HG03342 (cell line): ENCODE measurements around the gene RPL29.

Experiments used
- ATAC-seq: cut with Tn5 transposase; IDR thresholded peaks from one replicate; pipeline ENCODE4 v1.9.1; 2021; ENCODE audit warnings: mild to moderate bottlenecking, moderate library complexity; ENCODE audit not compliant: unreplicated experiment

Gene RPL29

DNA sequence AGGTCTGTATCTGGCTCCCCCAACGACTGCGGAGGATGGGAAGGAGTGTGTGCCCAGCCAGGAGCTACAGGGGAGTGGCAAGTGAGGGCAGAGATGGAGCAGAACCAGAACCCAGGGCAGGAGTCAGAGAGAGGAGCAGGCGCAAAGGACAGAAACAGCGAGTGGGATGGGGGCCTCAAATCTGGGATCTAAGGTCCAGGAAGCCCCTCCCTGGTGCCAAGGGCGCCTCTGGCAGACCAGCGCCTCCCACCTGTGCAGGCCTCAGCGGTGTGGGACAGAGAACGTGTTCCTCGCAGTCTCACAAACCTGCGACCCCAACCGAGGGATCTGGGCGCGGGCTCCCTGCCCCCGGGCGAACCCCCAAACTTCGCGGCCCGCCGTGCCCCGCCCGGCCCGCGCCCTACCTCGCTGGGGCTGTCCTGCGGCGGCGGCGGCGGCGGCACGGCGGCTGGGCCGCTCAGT lies 28.7 kb downstream of the RPL29 start:
- peak; percentile 51 for ATAC-seq

DNA sequence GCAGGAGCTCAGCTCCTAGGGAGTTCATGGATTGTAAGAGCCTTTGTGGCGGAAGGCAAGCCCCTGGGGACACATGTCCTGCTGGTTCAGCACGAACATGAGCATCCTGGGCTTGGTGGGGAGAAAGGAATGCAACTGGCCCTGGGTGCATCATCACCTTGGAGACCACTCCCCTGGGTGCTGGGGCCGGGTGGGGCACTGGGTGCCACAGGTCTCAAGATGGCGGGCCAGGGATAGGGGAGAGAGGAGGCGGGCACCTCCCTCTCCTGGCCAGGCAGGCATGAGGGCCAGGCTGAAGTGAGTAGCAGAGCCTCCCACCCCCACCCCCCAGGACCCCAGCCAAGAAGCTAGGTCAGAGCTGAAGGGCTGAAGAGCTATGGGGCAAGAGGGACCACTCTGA lies 29.2 kb downstream of the RPL29 start:
- no peak for ATAC-seq

DNA sequence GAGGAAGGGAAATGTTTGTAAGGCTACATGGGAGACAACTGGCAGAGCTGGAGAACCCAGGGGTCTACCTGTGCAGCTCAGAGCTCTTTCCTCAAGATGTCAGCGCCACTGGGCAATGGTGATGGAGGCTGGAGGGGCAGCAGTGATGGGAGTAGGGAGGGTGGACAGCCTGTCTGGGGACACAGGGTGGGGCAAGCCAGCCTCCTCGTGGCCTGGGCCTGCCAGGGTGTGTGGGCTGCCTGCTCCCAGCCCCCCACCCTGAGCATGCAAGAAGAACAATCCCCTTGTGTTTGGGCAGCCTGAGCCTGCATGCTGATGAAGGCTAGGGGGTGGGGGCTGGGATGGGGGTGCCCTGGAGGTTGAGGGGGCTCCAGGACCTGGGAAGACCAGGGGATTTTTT lies 29.7 kb downstream of the RPL29 start:
- no peak for ATAC-seq

DNA sequence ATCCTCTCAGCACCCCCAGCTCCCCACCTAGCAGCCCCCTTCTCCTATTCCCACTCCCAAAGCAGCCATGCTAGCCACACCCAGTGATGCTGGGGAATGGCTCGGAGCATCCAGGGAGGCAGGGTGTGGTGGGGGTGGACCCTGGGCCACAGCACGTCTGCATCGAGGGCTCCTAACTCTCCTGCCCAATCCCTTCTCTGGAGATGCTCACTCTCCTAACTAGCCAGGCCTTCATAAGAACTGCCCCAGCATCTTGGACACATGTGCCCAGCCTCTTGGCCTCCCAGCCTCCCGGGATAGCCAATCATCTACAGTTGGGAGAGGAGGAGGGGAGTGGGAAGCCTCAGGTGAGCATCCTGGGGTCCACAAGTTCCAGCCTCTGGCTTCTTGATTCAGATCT lies 31.2 kb downstream of the RPL29 start:
- no peak for ATAC-seq

DNA sequence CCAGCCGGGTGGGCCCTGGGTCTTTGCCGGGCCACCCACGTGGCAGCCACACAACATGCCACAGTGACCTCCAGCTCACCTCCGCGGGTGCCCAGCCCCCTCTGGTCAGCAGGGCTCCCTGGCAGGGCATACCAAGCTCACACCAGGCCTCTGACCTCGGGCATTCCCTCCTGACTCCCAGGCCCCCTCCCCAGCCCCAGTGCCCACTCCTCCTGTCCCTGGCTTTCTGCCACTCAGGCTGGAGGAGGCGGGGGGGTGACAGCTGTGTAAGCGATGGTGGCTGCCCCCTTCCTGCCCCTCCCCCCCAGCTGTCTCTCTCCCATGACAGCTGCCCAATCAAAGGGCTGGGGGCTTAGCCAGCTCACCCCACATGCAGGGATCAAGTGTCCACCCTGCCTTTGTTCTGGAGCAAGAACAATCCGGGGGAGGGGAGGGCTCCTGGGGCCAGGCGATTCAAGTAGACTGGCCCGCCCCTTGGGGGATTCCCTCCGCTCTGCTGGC lies 31.7 kb downstream of the RPL29 start:
- no peak for ATAC-seq

DNA sequence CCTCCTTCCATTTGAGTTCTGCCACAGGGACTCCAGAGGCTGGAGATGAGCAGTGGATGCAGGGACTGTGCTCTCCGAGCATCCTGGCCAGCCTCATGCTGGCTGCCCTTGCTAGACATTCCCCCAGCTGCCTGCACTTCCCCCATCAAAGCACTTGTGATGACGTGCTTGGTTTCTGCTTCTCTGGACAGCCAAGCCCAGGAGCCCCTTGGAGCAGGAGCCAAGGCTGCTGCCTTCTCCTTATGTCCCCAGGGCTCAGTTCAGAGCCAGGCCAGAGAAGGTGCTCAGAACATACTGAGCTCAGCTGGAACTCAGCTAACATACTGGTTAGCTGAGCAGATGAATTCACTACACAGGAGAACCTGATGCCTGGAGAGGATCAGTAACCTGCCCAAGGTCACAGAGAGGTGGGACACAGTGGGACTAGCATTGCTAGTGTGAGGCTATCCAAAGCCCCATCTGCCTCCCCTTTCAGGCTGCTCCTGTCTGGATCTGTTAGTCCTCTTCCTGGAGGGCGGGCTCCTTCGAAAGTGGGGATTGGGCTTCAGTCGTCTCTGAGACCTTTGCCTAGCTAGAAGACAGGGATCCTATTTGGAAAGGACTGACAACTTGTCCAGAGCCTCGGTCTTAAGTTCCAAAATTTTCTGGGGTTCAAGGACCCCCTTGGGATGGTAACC lies 32.7 kb downstream of the RPL29 start:
- no peak for ATAC-seq

DNA sequence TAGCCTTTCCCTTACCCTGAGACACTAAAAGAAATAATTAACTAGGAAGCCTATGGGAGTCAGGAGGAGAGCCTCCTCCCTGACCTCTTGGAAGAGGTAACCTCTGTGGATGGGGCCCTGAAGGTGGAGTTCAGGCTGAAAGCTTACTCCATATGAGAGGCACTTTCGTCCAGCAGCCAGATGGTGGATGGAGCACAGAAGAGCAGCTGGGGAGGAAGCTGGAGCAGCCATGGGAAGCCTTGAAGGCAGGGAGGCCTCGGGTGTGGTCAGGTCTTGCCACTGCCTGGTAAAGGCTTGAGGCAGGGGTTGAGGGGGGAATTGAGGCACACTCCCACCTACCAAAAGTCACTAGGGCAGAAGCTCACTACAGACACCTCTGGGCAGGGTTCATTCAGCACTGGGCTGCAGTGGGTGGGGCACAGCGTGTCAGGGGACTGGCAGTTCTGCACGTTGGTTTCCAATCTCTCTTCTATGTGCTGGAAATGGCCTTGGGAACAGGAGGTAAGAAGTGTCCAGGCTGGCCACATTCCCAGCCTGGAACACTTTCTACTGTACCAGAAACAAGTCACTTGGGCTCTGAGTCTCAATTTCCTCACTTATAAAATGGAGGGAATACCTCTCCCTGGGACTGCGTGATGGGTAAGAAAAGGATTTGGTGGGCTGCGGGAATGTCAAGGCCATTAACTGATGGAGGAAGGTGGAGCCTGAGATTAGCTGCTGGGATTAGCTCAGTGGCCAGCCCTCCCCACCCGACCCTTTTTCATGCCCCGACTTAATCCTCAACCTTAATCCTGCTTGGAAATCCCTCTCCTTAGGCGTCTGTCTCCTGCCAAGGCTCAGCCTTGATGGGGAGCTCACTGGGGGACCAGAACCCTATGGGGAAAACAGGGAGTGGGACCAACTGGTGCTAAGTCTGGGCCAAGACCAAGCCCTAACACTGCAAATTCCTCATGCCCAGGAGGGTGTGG lies 33.8 kb downstream of the RPL29 start:
- ATAC-seq = no peak

DNA sequence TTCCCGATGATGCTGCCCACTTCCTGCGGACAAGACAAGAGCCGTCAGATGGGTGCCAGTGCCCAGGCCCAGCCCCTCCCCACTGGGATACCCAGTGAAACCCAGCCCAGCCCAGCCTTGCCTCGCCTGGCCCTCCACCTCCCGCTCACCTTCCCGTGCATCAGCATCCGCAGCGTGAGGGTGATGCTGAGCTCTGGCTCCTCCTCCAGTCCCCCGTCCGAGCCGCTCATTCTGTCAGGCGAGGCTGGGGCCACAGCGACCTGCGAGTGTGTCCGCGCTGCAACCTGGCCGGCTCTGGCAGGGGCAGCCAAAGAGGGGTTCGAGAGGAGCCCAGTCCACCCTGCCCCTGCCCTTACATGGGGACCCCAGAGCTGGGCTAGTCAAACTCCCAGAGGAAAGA lies 34.7 kb downstream of the RPL29 start:
- ATAC-seq = no peak

DNA sequence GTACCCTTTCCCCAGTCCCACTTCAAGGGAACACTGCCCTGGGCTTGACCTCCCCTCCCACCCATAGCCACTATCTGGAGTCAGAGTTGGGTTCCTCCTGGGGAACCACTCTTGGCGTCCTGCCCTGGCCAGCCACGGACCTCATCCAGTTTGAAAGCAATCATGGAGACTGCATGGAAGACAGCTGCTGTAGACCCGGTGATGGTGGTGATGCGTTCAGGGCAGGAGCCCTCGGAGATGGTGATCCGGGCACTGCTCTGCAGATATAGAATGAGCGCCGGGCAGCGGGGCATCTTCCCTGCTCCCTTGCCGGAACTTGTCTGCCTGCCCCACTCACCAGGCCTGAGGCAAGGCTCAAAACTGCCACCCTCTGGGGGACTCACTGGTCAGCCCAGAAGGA lies 35.3 kb downstream of the RPL29 start:
- ATAC-seq = no peak

DNA sequence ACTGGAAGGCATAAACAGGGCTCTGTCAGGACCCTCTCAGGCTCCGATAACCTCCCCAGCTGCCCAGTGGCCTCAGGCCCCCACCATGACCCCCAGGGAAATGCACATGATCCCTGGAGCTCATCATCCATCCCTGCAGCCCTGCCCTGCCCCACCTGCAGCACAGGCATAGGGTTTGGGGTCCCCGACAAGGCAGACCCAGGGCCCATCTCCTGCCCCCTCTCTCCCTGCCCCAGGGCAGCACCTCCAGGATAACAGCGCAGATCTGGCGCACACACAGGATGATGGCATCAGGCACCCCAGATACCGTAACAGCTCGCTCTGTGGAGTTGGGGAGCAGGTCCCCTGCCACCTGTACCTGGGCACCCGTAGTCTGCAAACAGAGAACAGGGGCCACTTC lies 36.0 kb downstream of the RPL29 start:
- ATAC-seq = no peak

DNA sequence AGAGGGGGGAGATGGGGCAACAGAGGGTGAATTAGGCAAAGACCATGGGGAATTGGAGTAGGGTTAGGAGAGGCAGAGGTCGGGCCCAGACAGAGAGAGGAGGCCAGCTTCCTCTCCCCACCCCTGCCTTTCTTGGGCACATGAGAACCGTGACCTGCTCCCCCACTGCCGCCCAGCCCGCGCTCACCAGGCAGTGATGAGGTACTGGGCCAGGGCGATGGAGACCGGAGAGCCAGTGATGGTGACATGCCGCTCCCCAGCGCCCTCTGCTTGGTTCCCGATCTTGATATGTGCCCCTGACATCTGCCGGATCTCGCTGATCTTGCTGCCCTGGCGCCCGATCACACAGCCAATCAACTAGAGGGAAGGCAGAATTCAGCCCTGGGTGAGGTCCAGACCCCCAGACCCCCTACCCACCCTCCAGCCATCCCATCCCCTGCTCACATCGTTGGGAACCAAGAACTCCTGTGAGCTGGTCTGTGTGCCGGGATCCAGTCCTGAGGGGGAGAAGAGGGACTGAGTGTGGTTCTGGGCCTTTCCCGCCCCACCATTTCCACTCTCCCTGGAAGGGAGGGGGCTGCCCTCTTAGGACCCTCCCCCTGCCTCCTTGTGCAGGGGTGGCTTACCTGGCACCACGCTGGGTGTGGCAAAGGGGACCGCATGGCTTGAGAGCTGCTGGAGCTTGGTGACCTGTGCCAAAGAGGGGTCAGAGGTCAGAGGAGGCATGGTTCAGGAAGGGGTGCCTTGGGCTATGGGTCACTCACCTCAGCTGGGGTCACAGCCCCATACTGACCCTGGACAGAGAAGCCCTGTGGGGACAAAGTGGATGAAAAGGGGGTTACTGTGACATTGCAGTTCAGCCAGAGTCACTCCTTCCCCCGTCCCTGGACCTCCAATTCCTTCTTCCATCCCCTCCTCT lies 36.8 kb downstream of the RPL29 start:
- ATAC-seq = no peak

DNA sequence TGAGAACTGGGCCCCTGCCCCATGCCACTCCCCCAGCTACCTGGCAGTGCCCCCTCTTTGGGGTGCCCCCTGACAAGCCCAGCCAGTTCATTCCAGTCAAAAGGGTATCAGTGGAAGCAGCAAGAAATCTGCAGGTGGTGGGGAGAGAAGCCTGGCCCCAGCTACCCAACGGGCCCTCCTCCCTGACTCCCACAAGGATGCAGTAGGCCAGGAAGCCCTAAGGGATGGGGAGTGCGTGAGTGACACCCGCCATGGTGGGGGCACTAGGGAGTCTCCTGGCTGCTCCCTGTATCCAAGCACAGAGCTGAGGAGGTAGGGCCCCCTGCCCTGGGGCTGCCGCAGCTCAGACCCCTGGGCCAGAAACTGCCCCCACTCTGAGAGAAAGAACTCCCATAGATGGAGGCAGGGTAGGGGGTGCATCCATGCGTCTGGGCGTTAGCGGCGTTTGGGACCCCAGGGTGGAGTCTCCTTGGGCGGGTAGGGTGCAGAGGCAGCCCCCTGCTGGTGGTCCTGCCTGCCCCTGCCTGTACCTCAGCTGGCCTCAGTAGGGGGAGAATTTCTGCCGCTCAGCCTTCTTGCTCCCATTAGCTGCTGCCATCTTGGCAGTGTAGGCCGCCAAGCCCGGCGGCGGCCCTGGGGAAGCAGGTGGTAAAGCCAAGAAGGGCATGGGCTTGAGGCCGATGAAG lies 38.0 kb downstream of the RPL29 start:
- no peak for ATAC-seq

DNA sequence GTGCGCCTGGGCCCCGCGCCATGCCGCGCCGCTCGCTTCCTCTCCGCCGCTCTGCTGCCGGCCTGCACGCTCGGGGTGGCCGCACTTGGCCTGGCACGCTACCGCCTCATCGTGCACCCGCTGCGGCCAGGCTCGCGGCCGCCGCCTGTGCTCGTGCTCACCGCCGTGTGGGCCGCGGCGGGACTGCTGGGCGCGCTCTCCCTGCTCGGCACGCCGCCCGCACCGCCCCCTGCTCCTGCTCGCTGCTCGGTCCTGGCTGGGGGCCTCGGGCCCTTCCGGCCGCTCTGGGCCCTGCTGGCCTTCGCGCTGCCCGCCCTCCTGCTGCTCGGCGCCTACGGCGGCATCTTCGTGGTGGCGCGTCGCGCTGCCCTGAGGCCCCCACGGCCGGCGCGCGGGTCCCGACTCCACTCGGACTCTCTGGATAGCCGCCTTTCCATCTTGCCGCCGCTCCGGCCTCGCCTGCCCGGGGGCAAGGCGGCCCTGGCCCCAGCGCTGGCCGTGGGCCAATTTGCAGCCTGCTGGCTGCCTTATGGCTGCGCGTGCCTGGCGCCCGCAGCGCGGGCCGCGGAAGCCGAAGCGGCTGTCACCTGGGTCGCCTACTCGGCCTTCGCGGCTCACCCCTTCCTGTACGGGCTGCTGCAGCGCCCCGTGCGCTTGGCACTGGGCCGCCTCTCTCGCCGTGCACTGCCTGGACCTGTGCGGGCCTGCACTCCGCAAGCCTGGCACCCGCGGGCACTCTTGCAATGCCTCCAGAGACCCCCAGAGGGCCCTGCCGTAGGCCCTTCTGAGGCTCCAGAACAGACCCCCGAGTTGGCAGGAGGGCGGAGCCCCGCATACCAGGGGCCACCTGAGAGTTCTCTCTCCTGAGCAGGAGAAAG lies 39.6 kb downstream of the RPL29 start:
- no peak for ATAC-seq

DNA sequence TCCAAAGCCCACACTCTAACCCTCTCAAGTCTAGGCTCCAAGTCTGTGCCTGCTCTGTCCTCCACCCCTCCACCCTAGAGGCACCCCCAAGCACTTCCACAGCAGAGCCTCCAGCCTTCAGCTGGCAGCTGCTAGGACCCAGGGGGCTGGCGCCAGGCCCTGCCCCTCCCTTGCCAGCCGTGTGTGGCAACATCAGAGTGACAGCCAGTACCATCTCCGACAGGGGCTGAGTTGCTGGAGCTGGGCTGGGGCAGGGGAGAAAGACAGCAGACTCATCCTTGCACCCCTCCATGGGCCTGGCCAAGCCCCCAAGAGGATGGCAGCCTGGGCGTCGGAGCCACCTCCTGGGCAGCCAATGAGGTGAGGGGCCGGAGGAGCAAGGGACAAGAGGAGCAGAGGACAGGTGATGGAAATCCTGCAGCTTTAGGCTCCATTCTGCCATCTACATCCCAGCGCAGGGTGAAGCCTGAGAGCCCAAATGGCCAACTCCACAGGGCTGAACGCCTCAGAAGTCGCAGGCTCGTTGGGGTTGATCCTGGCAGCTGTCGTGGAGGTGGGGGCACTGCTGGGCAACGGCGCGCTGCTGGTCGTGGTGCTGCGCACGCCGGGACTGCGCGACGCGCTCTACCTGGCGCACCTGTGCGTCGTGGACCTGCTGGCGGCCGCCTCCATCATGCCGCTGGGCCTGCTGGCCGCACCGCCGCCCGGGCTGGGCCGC lies 40.4 kb downstream of the RPL29 start, which contains the start of gene GPR62:
Gene GPR62 (plus strand): TSS at position 207 of the 718 bp plus-strand sequence. CDS start 272 bp downstream, at position 479.
- no peak for ATAC-seq

DNA sequence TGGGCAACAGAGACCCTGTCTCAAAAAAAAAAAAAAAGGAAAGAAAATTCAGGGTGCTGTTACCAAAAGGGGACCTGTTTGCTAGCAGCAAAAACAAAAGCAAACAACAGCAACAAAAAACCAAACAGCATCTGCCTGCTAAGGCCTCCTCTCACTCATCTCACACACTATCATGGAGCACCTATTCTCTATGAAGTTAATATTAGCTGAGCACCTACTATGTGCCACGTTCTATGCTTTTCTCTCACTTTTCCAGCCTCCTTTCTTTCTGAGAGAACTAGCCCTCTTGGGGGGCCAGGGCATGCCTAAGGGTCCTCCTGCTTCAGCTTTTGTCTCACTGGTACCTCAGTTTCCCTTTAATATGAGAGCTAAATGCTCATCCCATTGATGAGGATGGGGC lies 41.0 kb downstream of the RPL29 start:
- ATAC-seq = no peak

DNA sequence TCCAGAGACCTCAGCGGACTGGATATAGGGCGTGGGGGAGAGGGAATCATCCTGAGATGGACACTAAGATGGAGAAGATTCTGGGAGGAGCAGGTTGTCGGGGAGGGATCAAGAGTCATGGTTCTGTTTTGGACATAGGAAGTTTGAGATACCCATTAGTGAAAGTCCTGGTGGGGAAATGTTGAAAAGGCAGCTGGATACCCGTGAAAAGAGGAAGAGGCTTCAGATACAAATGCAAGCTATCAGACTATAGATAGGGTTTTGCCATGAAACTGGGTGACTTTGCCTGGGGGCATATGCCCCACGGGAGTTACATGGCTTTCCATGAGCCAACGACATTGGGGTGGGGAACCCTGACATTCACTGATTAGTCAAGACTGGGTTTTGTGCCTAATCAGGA lies 41.6 kb downstream of the RPL29 start:
- no peak for ATAC-seq

DNA sequence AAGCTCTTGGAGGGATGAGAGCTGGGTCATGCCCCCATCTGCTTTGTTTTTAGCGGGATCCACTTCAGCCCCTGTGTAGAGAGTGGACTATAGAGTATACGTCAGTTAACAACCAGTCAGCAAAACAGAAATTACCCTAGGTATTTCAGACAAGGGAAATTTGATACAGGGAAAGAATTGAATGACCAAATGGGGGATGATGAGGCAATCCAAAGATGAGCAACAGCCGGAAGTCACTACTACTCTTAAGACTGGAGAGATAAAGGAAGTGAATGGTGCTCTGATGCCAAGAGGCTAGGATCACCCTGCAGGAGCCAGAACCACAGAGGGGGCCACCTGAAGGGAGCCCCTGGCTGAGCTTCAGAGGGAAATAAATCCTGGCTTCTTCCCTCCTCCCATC lies 42.2 kb downstream of the RPL29 start:
- no peak for ATAC-seq

DNA sequence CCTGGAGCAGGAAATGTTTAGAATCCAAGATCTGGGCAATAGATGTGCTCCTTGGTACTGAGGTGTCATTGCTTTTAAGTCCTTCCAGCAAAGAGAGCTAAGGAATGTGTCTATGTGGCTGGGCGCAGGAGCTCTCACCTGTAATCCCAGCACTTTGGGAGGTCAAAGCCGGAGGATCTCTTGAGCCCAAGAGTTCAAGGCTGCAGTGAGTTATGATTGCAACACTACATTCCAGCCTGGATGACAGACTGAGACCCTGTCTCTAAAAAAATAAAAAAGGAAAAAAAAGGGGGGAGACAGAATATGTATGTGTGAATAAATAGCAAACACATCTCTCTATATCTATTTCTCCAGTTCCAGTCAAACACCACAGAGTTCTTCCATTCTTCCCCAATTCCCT lies 44.8 kb downstream of the RPL29 start:
- no peak for ATAC-seq

DNA sequence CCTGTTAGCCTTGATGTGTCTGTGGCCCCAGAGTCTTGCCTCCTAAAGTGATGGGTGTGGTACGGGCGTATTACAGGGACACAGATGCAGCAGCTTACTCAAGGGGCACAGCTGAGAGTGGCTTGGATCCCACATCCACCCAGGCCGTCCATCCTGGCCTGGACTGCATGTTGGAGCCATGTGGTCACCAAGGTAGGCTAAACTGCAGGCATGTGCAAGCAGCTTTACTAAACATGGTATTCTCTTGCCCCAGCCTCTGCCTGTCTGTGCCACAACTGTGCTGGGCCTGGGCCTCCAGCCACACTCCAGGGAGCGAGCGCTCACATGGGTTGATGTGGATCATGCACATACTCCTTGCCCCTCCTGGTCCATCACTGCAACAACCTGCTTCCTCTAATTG lies 46.6 kb downstream of the RPL29 start:
- ATAC-seq = no peak
